ENCODE measurements around the gene PRAMEF13.
"Not testable (repeated sequence)": the region's sequence is repeated elsewhere in the genome, so short reads cannot be mapped to it uniquely, and the experiment has no call there.

PRAMEF13 gene, protein sequence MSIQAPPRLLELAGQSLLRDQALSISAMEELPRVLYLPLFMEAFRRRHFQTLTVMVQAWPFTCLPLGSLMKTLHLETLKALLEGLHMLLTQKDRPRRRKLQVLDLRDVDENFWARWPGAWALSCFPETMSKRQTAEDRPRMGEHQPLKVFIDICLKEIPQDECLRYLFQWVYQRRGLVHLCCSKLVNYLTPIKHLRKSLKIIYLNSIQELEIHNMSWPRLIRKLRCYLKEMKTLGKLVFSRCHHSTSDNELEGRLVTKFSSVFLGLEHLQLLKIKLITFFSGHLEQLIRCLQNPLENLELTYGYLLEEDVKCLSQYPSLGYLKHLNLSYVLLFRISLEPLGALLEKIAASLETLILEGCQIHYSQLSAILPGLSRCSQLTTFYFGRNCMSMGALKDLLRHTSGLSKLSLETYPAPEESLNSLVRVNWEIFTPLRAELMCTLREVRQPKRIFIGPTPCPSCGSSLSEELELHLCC

DNA sequence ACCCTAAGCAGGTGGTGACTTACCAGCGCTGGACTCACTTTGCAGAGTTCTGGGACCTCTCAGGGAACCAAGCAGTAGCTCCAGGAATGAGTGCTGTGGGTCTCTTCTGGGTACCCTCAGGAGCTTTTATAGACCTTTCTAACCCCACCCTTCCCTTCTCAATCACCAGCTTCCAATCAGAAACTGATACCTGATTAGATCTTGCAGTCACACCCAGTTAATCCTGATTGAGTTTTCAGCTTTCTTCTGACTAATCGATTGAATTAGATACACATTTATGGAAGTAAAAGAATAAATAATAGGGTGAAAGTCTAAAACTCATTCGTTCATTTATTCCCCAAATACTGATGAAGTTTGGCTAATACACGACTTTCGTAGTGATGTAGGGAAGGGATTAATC is at the start of gene PRAMEF13:
Gene PRAMEF13 (minus strand): TSS at position 101 of the 400 bp plus-strand sequence. CDS start 1,820 bp downstream, outside the sequence.
- not testable (repeated sequence) for FAIRE-seq

DNA sequence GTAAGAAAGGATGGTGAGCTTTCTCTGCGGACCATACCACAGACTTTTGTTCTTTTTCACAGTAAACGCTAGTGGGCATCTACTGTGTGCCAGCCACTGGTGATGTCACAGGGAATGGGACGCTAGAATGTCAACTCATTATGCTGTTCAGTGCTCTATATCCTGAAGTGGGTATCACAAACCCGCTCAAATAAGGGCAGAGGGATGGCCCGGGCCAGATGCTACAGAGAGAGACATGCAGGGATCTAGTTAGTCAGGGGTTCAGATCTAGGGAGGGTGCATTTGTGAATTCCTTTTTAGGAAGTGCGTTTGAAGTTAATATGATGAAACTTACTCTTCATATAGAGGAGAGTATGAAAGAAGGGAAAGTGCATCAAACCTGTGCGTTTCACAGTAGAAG is 45.9 kb upstream of the PRAMEF13 start:
- not testable (repeated sequence) for FAIRE-seq

DNA sequence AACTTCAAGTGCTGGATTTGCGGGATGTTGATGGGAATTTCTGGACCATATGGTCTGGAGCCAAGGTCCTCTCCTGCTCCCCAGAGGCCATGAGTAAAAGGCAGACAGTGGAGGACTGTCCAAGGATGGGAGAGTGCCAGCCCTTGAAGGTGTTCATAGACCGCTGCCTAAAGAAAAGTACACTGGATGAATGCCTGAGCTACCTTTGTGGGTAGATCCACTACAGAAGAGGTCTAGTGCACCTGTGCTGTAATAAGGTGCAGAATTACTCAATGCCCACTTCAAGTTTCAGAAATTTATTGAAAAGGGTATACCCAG is 45.3 kb upstream of the PRAMEF13 start:
- not testable (repeated sequence) for FAIRE-seq

DNA sequence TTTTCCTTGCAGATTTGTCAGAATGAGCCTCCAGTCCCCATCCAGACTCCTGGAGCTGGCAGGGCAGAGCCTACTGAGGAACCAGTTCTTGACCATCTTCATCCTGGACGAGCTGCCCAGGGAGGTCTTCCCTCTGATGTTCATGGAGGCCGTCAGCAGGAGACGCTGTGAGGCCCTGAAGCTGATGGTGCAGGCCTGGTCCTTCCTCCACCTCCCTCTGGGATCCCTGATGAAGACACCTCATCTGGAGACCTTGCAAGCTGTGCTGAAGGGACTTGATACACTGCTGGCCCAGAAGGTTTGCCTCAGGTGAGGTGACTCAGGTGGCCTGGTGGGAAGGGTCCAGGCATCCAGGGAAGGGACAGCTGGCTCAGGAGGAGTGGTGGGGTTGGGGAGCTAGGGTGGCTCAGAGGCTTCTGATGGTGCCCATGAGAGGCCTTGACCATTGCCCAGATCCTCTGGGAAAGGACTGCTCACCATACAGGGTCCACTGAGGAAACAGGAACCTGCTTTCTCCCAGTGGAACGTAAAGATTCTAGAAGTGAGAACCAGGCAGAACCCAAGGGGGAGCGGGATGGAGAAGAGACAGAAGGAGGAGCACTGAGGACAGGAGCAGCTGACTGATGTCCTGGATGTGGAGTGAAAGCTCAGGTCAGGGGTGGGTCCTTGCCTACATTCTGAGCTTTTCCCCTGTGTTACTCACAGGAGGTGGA is 44.8 kb upstream of the PRAMEF13 start:
- FAIRE-seq = not testable (repeated sequence)

DNA sequence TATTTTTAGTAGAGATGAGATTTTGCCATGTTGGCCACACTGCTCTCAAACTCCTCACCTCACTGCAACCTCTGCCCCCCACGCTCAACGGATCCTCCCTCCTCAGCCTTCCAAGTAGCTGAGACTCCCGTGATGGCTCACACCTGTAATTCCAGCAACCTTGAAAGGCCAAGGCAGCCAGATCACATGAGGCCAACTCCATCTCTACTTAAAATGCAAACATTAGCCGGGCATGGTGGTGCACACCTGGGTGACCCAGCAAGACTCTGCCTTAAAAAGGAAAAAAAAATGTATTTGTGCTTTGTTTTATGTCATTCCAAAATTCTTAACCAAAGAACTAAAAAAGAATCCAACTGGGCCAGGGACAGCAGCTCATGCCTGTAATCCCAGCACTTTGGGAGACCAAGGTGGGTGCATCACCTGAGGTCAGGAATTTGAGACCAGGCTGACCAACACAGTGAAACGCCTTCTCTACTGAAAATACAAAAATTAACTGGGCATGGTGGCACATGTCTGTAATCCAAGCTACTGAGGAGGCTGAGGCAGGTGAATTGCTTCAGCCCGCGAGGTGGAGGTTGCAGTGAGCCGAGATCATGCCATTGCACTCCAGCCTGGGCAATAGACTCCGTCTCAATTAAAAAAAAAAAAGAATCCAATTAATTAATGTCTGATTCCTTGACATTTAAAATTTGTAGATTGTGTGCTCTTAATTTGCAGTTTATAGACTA is 42.5 kb upstream of the PRAMEF13 start:
- not testable (repeated sequence) for FAIRE-seq

DNA sequence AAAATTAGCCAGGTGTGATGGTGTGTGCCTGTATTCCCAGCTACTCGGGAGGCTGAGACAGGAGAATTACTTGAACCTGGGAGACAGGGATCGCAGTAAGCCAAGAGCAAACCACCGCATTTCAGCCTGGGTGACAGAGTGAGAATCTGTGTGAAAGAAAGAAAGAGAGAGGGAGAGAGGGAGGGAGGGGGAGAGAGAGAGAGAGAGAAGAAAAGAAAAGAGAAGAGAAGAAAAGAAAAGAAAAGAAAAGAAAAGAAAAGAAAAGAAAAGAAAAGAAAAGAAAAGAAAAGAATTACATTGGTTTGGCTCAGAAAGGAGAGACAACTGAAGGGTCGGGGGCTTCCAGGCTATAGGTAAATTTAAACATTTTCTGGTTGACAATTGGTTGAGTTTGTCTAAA is 38.4 kb upstream of the PRAMEF13 start:
- FAIRE-seq = not testable (repeated sequence)

DNA sequence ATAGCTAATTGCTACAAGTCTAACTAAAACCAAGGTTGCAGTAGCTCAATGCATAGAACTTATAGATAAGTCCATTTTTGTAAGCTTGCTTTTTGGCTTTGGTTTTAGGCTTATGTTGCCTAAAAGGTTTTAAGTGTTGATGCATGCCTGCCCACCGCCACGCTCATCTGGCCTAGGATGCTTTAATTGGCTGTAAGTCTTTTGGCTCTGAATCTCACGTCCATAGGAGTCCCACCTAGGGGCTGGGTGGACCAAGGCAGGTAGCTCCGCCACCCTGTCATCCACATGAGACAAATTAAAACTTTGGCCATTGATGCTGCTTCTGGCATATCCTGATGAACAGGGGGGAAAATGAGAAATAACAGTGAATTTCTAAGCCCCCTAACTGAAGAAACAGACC is 36.4 kb upstream of the PRAMEF13 start:
- FAIRE-seq = not testable (repeated sequence)

DNA sequence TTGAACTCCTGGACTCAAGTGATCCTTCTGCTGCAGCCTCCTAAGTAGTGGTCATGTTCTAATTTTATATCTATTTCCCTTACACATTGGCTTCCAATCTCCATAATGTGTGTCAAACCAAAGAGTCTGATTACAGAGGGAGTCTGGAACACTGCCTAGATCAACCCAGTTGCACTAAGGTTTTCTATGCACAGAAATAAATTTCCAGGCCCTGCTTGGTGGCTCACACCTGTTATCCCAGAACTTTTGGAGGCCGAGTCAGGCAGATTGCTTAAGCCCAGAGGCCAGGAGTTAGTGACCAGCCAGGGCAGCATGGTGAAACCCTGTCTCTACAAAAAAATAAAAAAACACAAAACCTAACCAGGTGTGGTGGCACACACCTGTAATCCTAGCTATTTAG is 32.8 kb upstream of the PRAMEF13 start:
- not testable (repeated sequence) for FAIRE-seq

DNA sequence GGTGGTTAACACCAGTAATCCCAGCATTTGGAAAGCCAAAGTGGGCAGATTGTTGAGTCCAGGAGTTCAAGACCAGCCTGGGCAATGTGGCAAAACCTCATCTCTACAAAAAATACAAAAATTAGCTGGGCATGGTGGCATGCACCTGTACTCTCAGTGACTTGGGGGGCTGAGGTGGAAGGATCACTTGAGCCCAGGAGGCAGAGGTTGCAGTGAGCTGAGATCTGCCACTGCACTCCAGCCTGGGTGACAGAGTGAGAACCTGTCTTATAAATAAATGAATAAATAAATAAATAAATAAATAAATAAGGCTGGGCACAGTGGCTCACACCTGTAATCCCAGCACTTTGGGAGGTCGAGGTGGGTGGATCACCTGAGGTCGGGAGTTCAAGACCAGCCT is 30.8 kb upstream of the PRAMEF13 start:
- FAIRE-seq = not testable (repeated sequence)

DNA sequence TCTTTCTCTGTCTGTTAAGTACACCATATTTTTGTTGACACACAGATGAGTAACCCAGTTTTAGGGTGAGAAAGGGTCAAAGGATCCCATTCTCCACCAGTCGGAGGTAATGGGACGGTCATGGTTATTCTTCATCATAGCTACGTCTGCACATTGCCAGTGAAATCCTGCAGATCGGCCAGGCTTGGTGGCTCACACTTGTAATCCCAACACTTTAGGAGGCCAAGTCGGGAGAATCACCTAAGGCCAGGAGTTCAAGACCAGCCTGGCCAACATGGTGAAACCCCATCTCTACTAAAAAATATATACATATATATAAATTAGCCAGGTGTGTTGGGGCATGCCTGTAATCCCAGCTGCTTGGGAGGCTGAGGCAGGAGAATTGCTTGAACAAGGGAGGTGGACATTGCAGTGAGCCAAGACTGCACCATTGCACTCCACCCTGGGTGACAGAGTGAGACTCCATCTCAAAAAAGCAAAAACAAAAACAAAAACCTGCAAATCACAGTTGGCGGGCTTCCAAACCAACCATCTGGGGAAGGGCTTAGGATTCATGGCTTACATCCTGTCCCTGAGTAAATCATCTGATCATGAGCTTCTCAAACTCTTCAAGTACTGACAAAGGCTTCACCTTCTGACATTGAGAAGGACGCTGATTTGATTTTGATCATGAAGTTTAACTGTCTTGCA is 30.0 kb upstream of the PRAMEF13 start:
- not testable (repeated sequence) for FAIRE-seq

DNA sequence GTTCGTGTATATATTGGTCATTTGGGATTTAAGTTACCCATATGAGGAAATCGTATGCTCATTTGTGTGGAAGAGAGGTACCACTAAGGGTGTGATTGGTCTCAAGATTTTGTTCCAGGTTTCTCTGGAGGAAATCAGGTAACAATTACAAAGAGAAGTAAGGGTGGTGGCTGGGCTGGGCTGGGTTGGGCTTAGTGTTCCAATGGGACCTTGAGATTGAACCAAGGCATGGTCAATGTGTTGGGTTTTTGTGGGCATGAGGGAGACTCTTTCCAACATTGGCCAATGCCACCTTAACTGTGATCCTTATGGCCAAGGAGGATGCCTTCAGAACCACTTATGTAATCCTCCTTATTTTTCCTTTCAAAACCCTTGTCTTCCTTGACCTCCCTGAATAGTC is 29.4 kb upstream of the PRAMEF13 start:
- not testable (repeated sequence) for FAIRE-seq

DNA sequence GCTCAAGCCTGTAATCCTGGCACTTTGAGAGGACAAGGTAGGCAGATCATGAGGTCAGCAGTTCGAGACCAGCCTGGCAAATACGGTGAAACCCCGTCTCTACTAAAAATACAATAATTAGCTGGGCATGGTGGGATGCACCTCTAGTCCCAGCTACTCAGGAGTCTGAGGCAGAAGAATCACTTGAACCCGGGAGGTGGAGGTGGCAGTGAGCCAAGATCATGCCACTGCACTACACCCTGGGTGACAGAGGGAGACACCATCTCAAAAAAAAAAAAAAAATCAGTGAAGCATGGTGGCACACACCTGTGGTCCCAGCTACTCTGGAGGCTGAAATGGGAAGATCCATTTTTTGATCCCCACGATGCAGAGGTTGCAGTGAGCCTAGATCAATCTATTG is 28.9 kb upstream of the PRAMEF13 start:
- not testable (repeated sequence) for FAIRE-seq

DNA sequence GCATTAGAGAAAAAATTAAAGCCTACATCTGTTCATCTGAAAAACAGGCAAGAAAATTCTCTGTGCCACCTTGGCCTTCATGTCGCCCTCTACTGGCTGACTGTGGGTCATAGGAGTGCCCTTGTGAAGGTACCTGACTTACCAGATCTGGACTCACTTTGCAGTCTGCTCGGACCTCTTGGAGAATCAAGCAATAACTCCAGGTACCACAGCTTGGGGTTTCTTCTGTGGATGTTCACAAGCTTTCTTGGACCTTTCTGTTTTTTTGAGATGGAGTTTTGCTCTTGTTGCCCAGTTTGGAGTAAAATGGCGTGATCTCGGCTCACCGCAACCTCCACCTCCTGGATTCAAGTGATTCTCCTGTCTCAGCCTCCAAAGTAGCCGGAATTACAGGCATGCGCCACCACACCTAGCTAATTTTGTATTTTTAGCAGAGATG is 27.2 kb upstream of the PRAMEF13 start:
- FAIRE-seq = no peak

DNA sequence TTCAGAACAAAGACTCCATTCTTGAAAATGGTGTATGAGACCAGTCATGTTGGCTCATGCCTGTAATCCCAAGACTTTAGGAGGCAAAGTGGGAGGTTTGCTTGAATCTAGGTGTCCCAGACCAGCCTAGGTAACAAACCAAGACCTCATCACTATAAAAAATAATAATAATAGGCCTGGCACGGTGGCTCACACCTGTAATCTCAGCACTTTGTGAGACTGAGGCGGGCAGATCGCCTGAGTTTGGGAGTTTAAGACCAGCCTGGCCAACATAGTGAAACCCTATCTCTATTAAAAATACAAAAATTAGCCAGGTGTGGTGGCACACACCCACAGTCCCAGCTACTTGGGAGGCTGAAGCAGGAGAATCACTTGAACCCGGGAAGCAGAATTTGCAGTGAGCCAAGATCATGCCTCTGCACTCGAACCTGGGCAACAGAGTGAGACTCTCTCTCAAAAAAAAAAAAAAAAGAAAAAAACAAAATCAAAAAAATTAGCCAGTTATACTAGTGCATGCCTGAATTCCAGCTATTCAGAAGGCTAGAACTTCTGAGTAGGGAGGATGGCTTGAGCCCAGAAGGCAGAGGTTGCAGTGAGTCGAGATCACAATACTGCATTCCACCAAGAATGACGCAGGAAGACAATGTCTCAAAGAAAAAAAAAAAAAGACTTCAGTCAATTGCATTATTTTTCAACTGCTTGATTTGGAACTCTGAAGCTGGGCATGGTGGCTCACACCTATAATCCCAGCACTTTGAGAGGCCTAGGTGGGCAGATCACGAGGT is 26.3 kb upstream of the PRAMEF13 start:
- FAIRE-seq = not testable (repeated sequence)

DNA sequence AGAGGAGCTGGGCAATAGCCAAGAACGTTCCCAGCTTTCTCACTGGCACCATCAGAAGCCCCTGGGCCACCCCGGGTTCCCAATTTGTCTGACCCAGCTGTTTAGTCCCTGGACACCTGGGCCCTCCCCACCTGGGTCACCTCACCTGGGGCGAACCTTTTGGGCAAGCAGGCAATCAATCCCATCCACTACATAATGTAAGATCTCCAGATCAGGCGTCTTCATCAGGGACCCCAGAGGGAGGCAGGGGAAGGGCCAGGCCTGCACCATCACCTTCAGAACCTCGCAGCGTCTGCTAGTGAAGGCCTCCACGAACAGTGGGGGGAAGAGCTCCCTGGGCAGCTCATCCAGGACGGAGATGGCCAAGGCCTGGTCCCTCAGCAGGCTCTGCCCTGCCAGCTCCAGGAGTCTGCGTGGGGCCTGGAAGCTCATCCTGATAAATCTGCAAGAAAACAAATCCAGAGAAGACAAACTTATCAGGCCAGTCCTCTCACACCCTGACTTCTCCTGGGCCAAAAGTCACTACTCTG is 24.5 kb upstream of the PRAMEF13 start, which contains the start of gene PRAMEF18:
Gene PRAMEF18 (minus strand): TSS at position 480 of the 530 bp plus-strand sequence. CDS start 48 bp downstream, at position 432.
- not testable (repeated sequence) for FAIRE-seq

DNA sequence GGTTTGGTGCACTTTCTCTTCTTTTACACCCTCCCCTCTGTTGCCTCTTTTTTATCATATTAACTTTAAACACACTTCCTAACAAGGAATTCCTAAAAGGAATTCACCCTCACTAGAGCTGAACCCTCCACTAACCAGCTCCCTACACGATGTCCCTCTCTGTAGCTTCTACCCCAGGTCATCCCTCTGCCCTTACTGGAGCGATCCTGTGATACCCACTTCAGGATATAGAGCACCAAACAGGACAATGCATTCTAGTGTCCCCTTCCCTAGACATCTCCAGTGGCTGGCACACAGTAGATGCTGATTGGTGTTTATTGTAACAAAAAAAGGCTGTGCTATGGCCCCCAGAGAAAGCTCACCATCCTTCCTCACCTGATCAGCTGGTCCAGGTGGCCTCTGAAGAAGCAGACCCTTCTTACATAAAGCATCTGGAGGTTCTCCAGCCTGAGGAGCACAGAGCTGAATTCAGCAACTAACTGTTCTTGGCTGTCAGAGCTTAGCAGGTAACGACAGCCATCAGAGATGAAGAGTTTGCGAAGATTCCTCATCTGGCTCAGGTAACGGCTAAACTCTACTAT is 23.4 kb upstream of the PRAMEF13 start:
- no peak for FAIRE-seq

DNA sequence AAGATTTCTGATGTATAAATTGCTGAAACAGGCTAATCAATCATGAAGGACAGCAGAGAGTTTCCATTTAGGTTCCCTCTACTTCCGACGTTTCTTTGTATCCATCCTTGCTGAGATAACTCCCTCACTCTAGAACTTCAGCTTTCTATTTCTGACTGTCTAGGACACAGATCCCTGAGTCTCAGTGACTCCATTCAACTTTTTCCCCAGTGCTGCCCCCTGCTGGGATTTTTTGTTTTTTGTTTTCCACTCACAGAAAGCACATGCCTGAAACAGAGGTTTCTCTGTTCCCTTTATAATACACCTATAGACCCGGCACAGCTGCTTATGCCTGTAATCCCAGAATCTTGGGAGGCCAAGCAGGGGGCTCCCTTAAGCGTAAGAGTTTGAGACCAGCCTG is 21.6 kb upstream of the PRAMEF13 start:
- not testable (repeated sequence) for FAIRE-seq

DNA sequence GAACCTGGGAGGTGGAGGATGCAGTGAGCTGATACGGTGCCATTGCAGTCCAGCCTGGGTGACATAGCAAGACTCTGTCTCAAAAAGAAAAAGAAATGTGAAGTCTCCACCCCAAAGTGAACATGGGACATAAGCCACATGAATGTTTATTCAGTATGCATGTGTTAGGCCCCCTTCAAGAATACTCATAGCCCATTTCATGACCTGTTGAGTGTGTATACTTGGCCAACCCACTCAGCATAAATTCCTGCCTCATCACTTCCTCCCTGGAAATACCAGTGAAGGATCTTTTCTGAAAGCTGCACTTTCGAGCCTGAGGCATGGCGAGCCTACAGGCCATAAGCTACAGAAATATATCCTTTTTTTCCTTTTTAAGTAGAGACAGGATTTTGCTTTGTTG is 18.0 kb upstream of the PRAMEF13 start:
- FAIRE-seq = not testable (repeated sequence)

DNA sequence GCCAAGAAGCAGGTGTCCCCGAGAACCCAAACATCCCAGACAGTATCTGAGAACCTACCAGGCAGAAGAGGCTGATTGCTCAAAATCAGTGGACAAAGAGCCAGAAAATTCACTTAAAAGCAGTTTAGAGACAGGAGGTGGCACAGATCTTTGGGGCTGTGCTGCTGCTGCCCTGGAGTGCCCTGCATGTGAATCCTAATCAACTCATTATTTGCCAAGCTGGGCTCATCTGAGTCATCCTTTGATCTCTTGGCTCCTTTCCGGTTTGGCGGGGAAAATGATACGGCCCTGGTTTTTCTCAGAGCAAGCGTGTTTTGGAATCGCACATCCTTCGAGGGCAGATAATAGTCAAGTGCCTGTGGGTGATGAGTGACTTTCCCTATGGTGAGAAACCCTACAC is 15.4 kb upstream of the PRAMEF13 start:
- not testable (repeated sequence) for FAIRE-seq

DNA sequence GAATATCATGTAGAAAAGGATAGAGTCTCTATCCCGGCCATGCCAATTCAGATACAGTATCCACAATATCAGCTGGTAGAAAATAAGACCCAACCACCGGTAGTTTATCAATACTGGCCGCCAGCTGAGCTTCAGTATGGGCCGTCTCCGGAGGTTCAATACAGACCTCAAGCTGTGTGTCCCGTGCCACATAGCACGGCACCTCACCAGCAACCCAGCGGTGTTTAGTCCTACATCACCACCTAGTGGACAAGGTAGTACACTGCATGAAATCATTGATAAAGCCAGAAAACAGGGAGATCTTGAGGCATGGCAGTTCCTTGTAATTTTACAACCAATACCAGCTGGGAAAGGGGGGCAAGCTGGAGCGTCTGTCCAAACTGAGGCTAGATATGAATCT is 7.5 kb upstream of the PRAMEF13 start:
- not testable (repeated sequence) for FAIRE-seq

DNA sequence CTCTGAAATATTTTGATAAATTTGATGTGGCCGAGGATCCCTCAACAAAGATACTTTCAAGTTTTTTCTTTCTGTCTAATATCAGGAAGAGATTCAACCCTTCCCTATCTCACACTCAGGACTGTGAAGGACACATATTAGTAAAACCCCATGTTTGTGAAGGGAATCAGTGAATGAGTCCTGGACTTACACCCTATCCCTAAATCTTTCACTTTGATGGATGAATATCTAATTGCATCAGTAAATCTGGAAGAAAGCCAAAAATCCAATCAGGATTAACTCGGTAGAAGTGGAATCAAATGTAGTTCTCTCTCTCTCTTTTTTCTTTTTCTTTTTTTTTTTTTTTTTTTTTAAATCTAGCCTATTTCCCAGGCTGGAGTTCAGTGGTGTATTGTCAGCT is 29.7 kb downstream of the PRAMEF13 start, which contains the start of gene PRAMEF9:
Gene PRAMEF9 (plus strand): TSS at position 301 of the 400 bp plus-strand sequence. CDS start 3,433 bp downstream, outside the sequence.
- not testable (repeated sequence) for FAIRE-seq
